A549 (cell line): ENCODE results near the gene NKIRAS2.

Experiments used
- CBX8 ChIP-seq: fragments of 200-600 bp; sonication (generic); IDR thresholded peaks from 2 replicates; pipeline ENCODE4 v1.6.1; 2016
- CHD2 ChIP-seq: fragments of 150-350 bp; IDR thresholded peaks from 2 replicates; pipeline ENCODE4 v1.6.1; 2014; ENCODE audit warnings: low read length; ENCODE audit not compliant: partially characterized antibody
- HDAC2 ChIP-seq: fragments of 200-600 bp; sonication (generic); IDR thresholded peaks from 2 replicates; pipeline ENCODE4 v1.6.1; 2016
- HMGXB4 ChIP-seq: fragments of 250-450 bp; sonication (Bioruptor Pico); IDR thresholded peaks from 2 replicates; pipeline ENCODE4 v1.5.0; 2021; ENCODE audit warnings: mild to moderate bottlenecking, moderate library complexity, borderline replicate concordance
- POLR2A ChIP-seq: IDR thresholded peaks from 2 replicates; pipeline ENCODE4 v1.6.1; 2012; ENCODE audit warnings: mild to moderate bottlenecking, low read length
- TP53 ChIP-seq: fragments of 250-450 bp; sonication (Bioruptor Pico); IDR thresholded peaks from 2 replicates; pipeline ENCODE4 v1.5.0; 2021; ENCODE audit warnings: mild to moderate bottlenecking, moderate library complexity
- ZSCAN20 ChIP-seq: fragments of 250-450 bp; sonication (Bioruptor Pico); IDR thresholded peaks from 2 replicates; pipeline ENCODE4 v1.8.0; 2022; ENCODE audit warnings: mild to moderate bottlenecking, moderate library complexity
- TF ChIP-seq, protein P1 (sequence below): fragments of >200 bp; sonication (Bioruptor Twin); formaldehyde crosslinking; IDR thresholded peaks from 3 replicates; pipeline ENCODE4 v1.5.1; 2016

DNA sequence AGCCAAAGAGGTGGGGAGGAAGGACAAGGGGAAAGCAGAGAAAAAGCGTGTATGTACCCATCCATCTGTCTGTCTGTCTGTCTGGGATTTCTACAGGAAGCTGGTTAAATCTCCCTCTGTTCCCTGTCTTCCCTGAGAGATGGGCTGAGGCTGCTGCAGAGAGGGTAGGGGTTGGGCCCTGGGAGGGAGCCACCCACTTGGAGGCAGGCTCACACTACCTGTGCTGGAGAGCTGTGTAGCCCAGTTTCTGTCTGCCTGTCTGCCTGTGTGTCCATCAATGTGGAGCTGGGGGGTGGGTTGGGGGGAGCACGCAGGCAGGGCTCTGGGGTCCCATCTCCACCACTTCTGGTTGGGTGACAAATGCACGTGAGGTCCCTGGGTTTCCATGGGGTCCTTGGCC lies 49.1 kb downstream of the NKIRAS2 start:
- TF ChIP-seq ZSCAN20 (CRISPR knock-in tag) (no peak), HDAC2 (no peak), POLR2A (no peak), CHD2 (no peak), CBX8 (no peak), TP53 (no peak), HMGXB4 (CRISPR knock-in tag) (no peak)
- TF ChIP-seq, protein P1, sequence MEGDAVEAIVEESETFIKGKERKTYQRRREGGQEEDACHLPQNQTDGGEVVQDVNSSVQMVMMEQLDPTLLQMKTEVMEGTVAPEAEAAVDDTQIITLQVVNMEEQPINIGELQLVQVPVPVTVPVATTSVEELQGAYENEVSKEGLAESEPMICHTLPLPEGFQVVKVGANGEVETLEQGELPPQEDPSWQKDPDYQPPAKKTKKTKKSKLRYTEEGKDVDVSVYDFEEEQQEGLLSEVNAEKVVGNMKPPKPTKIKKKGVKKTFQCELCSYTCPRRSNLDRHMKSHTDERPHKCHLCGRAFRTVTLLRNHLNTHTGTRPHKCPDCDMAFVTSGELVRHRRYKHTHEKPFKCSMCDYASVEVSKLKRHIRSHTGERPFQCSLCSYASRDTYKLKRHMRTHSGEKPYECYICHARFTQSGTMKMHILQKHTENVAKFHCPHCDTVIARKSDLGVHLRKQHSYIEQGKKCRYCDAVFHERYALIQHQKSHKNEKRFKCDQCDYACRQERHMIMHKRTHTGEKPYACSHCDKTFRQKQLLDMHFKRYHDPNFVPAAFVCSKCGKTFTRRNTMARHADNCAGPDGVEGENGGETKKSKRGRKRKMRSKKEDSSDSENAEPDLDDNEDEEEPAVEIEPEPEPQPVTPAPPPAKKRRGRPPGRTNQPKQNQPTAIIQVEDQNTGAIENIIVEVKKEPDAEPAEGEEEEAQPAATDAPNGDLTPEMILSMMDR = no peak
